Measurements from ENCODE around the gene OTOG. TPM values are rescaled to one million over a fixed set of nuclear protein-coding genes. Genes with fewer than 3 reads are reported as not detected.

OTOG gene
- total and polyA plus RNA-seq, 2 donors (not counting 3 experiments of a cell fraction or from before 2014, with no cell fraction given) = not detected

- H3K27me3 ChIP-seq (ENCODE audit: control insufficient read depth in 2 of 2, insufficient read depth in 2 of 2, low read length in 2 of 2) = peaks cover 0 to 2% of the 10 kb centered on the region in 2 experiments
- intact Hi-C loops (cut with micrococcal nuclease) (no loop called here), dilution Hi-C loops (cut with MboI; ENCODE audit: extremely low pct_ligation_motif_present, low sequenced_read_pairs) (no loop called here)
- no peaks in the 10 kb centered on the region for H3K9me1 ChIP-seq (replicated peaks; ENCODE audit: control insufficient read depth, extremely low read depth, insufficient read depth, low read length)
- H3K4me3 ChIP-seq (replicated peaks in 1 of 3; ENCODE audit: insufficient read depth in 1 of 3, low read depth in 1 of 3, low read length in 3 of 3) = no peak overlapping the region
- ChIA-PET POLR2A (no interaction called here), CTCF (interaction anchor here (1.0 kb wide), 1 partner anchor 17 kb away, joined by 4 read pairs; no protein-coding TSS in a partner anchor)
- TF ChIP-seq EZH2 (IDR thresholded peaks at IDR 0.05; ENCODE audit: borderline replicate concordance, low read depth, low read length, severe bottlenecking) = no peak
- no peak for TF ChIP-seq FOS (IDR thresholded peaks at IDR 0.05; ENCODE audit: borderline replicate concordance, insufficient read depth, low read length)
- no peak for TF ChIP-seq JUN (IDR thresholded peaks at IDR 0.05; ENCODE audit: borderline replicate concordance, insufficient read depth, insufficient read length, low read depth)
- no peak for TF ChIP-seq MAX (IDR thresholded peaks at IDR 0.05; ENCODE audit: insufficient read depth, insufficient read length)
- no peak for TF ChIP-seq POLR2A (IDR thresholded peaks at IDR 0.05; ENCODE audit: low read depth, low read length)
- TF ChIP-seq GATA2 (IDR thresholded peaks at IDR 0.05; ENCODE audit: insufficient read depth, insufficient read length, low read depth, low read length) = no peak
- H3K9ac ChIP-seq (replicated peaks; ENCODE audit: extremely low read depth, insufficient read depth, low read length) = no peak overlapping the region
- no peak overlapping the region for H3K27ac ChIP-seq (ENCODE audit: insufficient read depth, low read depth, low read length)
- H3K79me2 ChIP-seq (ENCODE audit: control insufficient read depth, insufficient read depth, low read length) = no peaks in the 10 kb centered on the region
- no peak overlapping the region for H2AFZ ChIP-seq (ENCODE audit: low read depth, low read length)
- no TSS peak for BruUV-seq (replicated peaks)
- no peaks in the 10 kb centered on the region for H3K36me3 ChIP-seq (ENCODE audit: control insufficient read depth in 2 of 2, extremely low read depth in 1 of 2, insufficient read depth in 2 of 2, low read length in 2 of 2)
- FAIRE-seq = no peak
- H3K4me2 ChIP-seq (ENCODE audit: insufficient read depth, low read length) = no peak overlapping the region
- no peaks in the 10 kb centered on the region for H3K4me1 ChIP-seq (ENCODE audit: control insufficient read depth, extremely low read depth, insufficient read depth, low read length)
- DNase-seq (ENCODE audit: low read depth, low spot score) = no peak
- H4K20me1 ChIP-seq (replicated peaks; ENCODE audit: control insufficient read depth, extremely low read depth, insufficient read depth, low read length) = no peaks in the 10 kb centered on the region
- no peaks in the 10 kb centered on the region for H3K9me3 ChIP-seq (replicated peaks; ENCODE audit: control insufficient read depth, insufficient read depth, low read length)
These were observed 34.6 kb downstream of the OTOG start for GRCh38 chr11:17581732-17582053.

DNA sequence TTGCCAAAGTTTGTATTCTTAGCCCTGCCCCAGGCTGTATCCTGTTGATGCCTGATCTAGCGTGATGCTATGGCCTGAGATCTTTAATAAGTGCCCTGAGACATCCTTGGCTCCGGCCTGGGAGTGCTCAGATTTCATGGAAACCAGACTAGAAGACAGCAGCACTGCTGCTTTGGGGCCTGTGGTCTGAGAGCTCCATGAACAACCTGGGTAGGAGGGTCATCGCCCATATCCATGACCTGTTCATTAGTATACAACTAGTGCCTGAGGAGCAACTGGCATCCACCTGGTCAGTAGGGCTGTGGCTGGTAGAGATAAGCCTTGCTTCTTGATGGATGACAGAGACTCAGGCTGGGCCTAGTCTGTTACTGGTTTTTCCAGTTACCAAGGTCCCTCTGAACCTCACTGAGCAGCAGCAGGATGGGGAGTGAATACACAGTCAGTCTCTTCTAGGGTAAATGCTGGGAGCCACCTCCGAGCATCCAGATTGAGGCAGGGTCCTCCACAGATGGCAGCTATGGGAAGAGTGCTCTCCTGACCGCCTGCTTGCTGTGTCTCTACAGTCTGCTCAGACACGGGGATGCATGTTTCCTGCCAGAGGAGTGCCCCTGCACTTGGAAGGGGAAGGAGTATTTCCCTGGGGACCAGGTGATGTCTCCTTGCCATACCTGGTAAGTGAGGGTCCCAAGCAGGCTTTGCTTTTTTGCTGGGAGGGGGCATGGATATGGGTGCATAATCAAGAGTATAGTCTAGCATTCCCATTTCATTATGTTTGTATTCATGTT is 39.0 kb downstream of the OTOG start:
- H3K36me3 ChIP-seq (ENCODE audit: control insufficient read depth in 2 of 2, extremely low read depth in 1 of 2, insufficient read depth in 2 of 2, low read length in 2 of 2) = no peaks in the 10 kb centered on the region
- ChIA-PET POLR2A (no interaction called here), CTCF (no interaction called here)
- H3K4me2 ChIP-seq (ENCODE audit: insufficient read depth, low read length) = no peak overlapping the region
- no peaks in the 10 kb centered on the region for H4K20me1 ChIP-seq (replicated peaks; ENCODE audit: control insufficient read depth, extremely low read depth, insufficient read depth, low read length)
- TF ChIP-seq FOS (IDR thresholded peaks at IDR 0.05; ENCODE audit: borderline replicate concordance, insufficient read depth, low read length) = no peak
- TF ChIP-seq, protein P1, sequence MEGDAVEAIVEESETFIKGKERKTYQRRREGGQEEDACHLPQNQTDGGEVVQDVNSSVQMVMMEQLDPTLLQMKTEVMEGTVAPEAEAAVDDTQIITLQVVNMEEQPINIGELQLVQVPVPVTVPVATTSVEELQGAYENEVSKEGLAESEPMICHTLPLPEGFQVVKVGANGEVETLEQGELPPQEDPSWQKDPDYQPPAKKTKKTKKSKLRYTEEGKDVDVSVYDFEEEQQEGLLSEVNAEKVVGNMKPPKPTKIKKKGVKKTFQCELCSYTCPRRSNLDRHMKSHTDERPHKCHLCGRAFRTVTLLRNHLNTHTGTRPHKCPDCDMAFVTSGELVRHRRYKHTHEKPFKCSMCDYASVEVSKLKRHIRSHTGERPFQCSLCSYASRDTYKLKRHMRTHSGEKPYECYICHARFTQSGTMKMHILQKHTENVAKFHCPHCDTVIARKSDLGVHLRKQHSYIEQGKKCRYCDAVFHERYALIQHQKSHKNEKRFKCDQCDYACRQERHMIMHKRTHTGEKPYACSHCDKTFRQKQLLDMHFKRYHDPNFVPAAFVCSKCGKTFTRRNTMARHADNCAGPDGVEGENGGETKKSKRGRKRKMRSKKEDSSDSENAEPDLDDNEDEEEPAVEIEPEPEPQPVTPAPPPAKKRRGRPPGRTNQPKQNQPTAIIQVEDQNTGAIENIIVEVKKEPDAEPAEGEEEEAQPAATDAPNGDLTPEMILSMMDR (IDR thresholded peaks at IDR 0.05; ENCODE audit: extremely low read depth in 1 of 2, insufficient read depth in 1 of 2, low read depth in 1 of 2, low read length in 2 of 2) = no peak
- no peak for TF ChIP-seq MYC (IDR thresholded peaks at IDR 0.05; ENCODE audit: low read depth, low read length)
- no peak for TF ChIP-seq POLR2AphosphoS5 (IDR thresholded peaks at IDR 0.05; ENCODE audit: insufficient read depth, low read depth, low read length)
- TF ChIP-seq JUN (IDR thresholded peaks at IDR 0.05; ENCODE audit: borderline replicate concordance, insufficient read depth, insufficient read length, low read depth) = no peak
- TF ChIP-seq POLR2A (IDR thresholded peaks at IDR 0.05; ENCODE audit: low read depth, low read length) = no peak
- no peak for TF ChIP-seq EZH2 (IDR thresholded peaks at IDR 0.05; ENCODE audit: borderline replicate concordance, low read depth, low read length, severe bottlenecking)
- TF ChIP-seq MAX (IDR thresholded peaks at IDR 0.05; ENCODE audit: insufficient read depth, insufficient read length) = no peak
- no peak overlapping the region for H3K27ac ChIP-seq (ENCODE audit: insufficient read depth, low read depth, low read length)
- no peaks in the 10 kb centered on the region for H3K9me3 ChIP-seq (replicated peaks; ENCODE audit: control insufficient read depth, insufficient read depth, low read length)
- no peak overlapping the region for H2AFZ ChIP-seq (ENCODE audit: low read depth, low read length)
- intact Hi-C loops (cut with micrococcal nuclease) = no loop called here
- FAIRE-seq (no peak), DNase-seq (ENCODE audit: low read depth, low spot score) (no peak)
- H3K4me1 ChIP-seq (ENCODE audit: control insufficient read depth, extremely low read depth, insufficient read depth, low read length) = no peaks in the 10 kb centered on the region
- peaks cover 0 to 1% of the 10 kb centered on the region in 2 experiments for H3K27me3 ChIP-seq (ENCODE audit: control insufficient read depth in 2 of 2, insufficient read depth in 2 of 2, low read length in 2 of 2)
- no peak overlapping the region for H3K9ac ChIP-seq (replicated peaks; ENCODE audit: extremely low read depth, insufficient read depth, low read length)
- dilution Hi-C loops (cut with MboI; ENCODE audit: extremely low pct_ligation_motif_present, low sequenced_read_pairs) = no loop called here
- no peaks in the 10 kb centered on the region for H3K79me2 ChIP-seq (ENCODE audit: control insufficient read depth, insufficient read depth, low read length)
- no peak overlapping the region for H3K4me3 ChIP-seq (replicated peaks in 1 of 3; ENCODE audit: insufficient read depth in 1 of 3, low read depth in 1 of 3, low read length in 3 of 3)
- no TSS peak for BruUV-seq (replicated peaks)
- H3K9me1 ChIP-seq (replicated peaks; ENCODE audit: control insufficient read depth, extremely low read depth, insufficient read depth, low read length) = no peaks in the 10 kb centered on the region

Data from endothelial cell of umbilical vein (primary cell).